Measurements from ENCODE around the gene AGAP2. TPM values are rescaled to one million over a fixed set of nuclear protein-coding genes. Genes with fewer than 3 reads are reported as not detected.
A peak's percentile ranks its signal among the peaks of the same experiment; 100 is the strongest.
"Not testable (repeated sequence)": the region's sequence is repeated elsewhere in the genome, so short reads cannot be mapped to it uniquely, and the experiment has no call there.

Gene AGAP2
- total and polyA plus RNA-seq, 2 of the 8 experiments (the other 6 are each of a cell fraction or from before 2014, with no cell fraction given): 1.5 TPM

DNA sequence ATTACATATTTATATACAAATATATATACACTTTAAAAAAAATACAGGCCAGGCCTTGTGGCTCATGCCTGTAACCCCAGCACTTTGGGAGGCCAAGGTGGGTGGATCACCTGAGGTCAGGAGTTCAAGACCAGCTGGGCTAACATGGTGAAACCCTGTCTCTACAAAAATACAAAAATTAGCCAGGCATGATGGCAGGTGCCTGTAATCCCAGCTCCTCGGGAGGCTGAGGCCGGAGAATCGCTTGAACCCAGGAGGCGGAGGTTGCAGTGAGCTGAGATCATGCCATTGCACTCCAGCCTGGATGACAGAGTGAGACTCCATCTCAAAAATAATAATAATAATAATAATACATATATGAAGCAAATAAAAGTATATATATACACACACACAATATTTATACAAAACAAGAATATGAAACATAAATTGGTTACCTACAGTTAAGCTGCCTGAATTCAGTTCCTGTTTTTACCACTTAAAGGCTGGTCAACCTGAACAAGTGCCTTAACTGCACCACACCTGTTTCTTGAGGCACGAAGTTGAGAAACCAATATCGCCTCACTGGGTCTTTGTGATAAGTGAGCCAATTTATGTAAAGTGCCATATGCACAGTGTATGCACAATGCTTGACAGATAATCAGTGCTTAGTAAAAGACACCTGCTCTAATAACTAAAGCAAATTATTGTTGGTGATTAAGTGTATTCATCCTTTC, 23.4 kb downstream of the AGAP2 start:
- not testable (repeated sequence) for H3K4ac ChIP-seq (replicated peaks; ENCODE audit: insufficient read length, low read depth, low read length); H3K23ac ChIP-seq (ENCODE audit: insufficient read length); H2BK20ac ChIP-seq (ENCODE audit: low read length); H3K9me3 ChIP-seq (ENCODE audit: insufficient read depth in 2 of 2, low read depth in 1 of 2, low read length in 1 of 2); H2AK5ac ChIP-seq (ENCODE audit: low read depth, low read length); H3K18ac ChIP-seq (ENCODE audit: extremely low read depth, low read length); H4K91ac ChIP-seq (replicated peaks; ENCODE audit: insufficient read length, low read length); H2AFZ ChIP-seq (ENCODE audit: low read length); H3K4me1 ChIP-seq (replicated peaks in 1 of 4; ENCODE audit: control insufficient read depth in 3 of 4, insufficient read depth in 4 of 4, low read length in 3 of 4); H3K4me2 ChIP-seq (ENCODE audit: insufficient read depth in 1 of 2, low read depth in 2 of 2, low read length in 2 of 2); H3K4me3 ChIP-seq (ENCODE audit: extremely low read depth in 1 of 4, insufficient read depth in 2 of 4, low read depth in 3 of 4, low read length in 4 of 4); H2BK15ac ChIP-seq (ENCODE audit: low read length); FAIRE-seq; H2BK120ac ChIP-seq (replicated peaks; ENCODE audit: low read depth, low read length); H3K23me2 ChIP-seq (ENCODE audit: low read depth, low read length); H3K14ac ChIP-seq (ENCODE audit: insufficient read length); H3K27me3 ChIP-seq (replicated peaks in 1 of 4; ENCODE audit: control insufficient read depth in 3 of 4, extremely low read depth in 1 of 4, insufficient read depth in 3 of 4, low read length in 3 of 4); H3K56ac ChIP-seq (replicated peaks; ENCODE audit: insufficient read length, low read depth, low read length); H4K5ac ChIP-seq (ENCODE audit: insufficient read length, low read depth, low read length); H3K79me2 ChIP-seq (ENCODE audit: control insufficient read depth in 1 of 2, insufficient read depth in 2 of 2, low read length in 2 of 2); H3K9ac ChIP-seq (replicated peaks in 1 of 4; ENCODE audit: extremely low read depth in 1 of 4, low read depth in 3 of 4, low read length in 3 of 4); H3K27ac ChIP-seq (ENCODE audit: low read depth, low read length); H4K8ac ChIP-seq (ENCODE audit: extremely low read depth, insufficient read depth, low read length); H4K20me1 ChIP-seq (replicated peaks in 1 of 2; ENCODE audit: control insufficient read depth in 1 of 2, insufficient read depth in 2 of 2, low read length in 2 of 2); H3K79me1 ChIP-seq (ENCODE audit: low read depth, low read length); H2BK12ac ChIP-seq (ENCODE audit: low read depth, low read length); H2BK5ac ChIP-seq (ENCODE audit: low read depth, low read length)
- CTCF ChIA-PET (ENCODE audit: partially characterized antibody): interaction anchor here (0.6 to 1.7 kb wide), 4 partner anchors 11 to 131 kb away, joined by 3 to 8 read pairs (median 3); no protein-coding TSS in a partner anchor
- H3K36me3 ChIP-seq (ENCODE audit: control insufficient read depth in 2 of 4, insufficient read depth in 4 of 4, low read length in 3 of 4): peaks cover 0 to 22% (median 5%) of the 10 kb centered on the region in 4 experiments; a peak in 4 of 8 replicates
- DNase-seq (ENCODE audit: low read depth in 1 of 2, low spot score in 2 of 2): peak in 1 of 2 experiments; percentile 7
- WGBS, 2 experiments (ENCODE audit: extremely low coverage in 1 of 2, insufficient coverage in 1 of 2, insufficient read length in 1 of 2, insufficient replicate concordance in 2 of 2, low coverage in 1 of 2, low lambda C conversion rate in 2 of 2, missing lambda C conversion rate in 1 of 2): 96% methylated on average over 6 of the region's 6 CpGs; no CpG with 5 or more reads in 1 of the 2 experiments
- POLR2A ChIA-PET (ENCODE audit: partially characterized antibody): interaction anchor here (1.1 kb wide), 1 partner anchor 22 kb away, joined by 3 read pairs; no protein-coding TSS in a partner anchor
